H4 (cell line): ENCODE measurements around the gene C10orf71. TPM values are rescaled to one million over a fixed set of nuclear protein-coding genes. Genes with fewer than 3 reads are reported as not detected.

Experiments used
- DNase-seq: peaks from one replicate; pipeline ENCODE4 v3.0.0-alpha.2; 2015; ENCODE audit warnings: low spot score
- total RNA-seq: library from RNA; depleted of rRNA; stranded (reverse); fragments of >200 nt; shearing (Covaris generic); gene quantifications from 2 replicates; pipeline ENCODE4 v1.2.3, GENCODE V29; 2014; rRNA removed

C10orf71 gene, protein sequence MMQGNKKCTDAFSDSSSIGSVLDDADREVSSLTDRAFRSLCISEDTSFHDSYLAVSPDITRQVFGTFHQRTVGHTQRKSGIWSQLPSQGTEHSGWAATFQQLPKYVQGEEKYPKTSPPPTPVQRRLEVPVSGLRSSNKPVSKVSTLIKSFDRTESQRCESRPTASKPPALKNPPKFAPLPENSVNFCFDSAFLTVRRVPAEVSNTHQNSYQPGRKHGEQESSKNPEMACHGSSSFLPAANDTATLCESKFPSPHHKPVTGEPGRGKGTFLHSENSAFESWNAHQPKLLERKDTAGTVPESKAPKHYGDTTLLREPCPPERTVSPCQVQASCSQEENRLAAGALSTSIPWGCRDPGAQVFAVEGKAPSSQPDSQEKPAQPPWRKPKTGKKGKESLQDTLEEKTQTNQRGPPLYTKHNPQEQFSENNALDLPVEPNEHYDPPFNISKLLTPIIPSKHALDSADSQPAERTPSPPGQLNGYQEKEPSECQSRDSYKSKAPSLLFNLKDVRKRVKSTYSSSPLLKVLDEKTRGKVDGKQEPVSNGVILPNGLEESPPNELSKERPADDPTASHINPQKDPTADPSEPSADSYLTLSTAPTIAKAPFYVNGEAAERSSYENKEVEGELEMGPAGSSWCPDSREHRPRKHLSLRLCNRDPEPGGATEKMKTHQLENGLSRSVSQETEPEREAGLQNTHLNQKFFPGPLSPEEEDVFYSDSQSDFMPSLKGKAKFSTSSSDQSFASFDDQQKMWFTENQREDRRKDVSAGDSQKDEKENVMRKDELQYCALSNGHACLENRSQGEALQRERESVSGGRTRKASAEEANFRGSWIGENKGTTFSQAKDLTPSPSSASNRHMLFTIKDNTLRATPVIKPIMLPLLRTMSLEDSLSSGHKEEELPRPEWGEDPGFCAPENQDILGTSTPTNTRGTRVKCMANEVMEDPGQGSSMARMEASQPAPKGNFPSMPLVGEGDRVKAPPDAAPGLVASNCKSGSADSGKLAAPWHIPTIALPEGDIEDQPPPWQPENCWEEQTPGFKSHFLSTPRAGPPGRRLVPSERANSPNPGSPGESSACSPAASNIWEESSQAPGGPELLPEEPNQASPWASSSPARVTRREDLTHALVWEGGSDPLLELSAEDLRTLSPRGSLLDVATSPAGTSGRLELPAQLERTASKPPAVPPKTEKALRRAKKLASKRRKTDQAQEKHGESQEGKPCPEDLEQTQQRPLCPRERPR (N-terminal part only)
- not detected in 2 replicates for total RNA-seq

DNA sequence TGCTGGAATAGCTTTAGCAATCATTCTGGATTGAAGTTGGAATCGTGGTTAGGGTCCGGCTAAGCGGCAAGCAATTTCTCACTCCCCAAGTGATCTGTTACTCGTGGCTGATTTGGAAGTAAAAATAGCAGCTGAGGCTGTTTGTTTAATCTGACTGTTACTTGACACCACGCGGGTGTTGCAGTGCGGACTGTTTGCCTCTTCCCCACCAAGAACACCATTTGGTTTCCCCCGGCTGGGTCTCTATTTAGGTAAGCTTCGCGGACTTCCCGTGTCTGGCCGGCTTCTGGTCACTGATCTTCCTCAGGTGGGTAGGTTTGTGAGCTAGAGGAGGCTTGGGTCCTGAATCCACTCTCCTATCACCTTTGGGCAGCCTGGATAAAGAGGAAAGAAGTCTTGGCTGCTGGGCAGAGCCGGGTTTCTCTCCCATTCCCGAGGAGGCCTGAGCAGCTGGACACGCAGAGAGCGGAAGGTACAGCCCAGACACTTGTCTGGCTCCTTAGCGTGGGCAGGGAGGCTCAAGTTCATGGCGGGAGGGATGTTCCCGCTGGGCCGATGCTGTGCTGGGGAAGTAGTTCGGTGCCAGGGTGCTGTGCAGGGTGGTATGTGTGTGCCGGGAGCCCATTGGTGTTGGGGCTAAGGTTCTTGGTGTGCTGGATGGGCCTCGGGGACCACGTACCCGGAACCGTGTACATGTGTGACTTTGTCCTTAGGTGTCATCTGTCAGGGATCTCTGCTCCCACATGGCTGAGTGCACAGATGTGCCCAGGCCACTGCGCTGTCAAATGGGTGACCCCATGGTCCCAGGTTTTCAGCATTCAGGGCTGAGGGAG lies at the start of gene C10orf71:
Gene C10orf71 (plus strand): TSS at position 188 of the 833 bp plus-strand sequence. CDS start 23,376 bp downstream, outside the sequence.
- DNase-seq, result no peak

DNA sequence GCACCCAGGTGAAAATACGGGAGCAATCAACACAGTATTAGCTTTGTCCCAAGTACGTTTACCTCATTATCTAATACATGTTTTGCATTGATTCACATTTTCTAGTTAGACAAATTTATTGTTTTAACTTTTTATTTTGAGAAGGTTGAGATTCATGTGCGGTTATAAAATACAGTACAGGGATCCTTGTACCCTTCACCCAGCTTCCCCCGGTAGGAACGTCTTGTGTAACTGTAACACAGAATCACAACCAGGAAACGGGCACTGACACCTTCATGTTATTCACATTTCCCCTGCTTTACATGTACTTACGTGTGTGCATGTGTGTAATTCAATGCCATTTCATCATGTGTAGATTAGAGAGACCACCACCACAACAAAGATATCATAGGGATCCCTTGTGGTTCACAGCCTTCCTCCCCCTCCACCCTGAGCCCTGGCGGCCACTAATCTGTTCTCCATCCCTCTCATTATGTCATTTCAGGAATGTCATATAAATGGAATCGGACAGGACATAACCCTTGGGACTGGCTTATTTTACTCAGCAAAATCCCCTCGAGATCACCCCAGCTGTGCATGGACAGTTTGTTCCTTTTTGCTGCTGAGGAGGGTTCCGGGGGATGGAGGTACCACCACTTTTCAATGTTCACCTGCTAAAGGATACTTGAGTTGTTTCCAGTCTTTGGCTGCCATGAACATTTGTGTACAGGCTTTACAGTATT lies 46.5 kb upstream of the C10orf71 start:
- no peak for DNase-seq

DNA sequence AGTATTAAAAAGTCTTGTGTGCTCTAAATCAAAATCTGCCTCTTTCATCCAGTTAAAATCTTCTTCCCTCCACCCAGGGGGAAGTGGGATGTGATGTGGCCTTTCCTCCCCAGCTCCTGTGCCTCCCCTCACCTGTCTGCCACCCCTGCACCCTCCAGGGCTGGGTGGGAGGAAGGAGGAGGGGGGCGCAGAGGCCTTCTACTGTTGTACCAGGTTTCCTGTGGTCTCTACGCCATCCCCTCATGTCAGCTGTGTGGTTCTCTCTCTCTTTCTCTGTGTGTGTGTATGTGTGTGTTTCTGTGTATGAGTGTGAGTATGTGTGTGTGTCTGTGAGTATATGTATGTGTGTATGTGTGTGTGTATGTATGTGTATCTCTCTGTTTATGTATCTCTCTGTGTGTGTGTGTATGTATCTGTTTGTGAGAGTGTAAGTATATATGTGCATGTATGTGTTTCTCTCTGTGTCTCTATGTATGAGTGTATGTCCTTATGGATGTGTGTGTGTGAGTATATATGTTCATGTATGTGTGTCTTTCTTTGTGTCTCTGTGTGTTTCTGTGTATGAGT lies 45.5 kb upstream of the C10orf71 start:
- no peak for DNase-seq

DNA sequence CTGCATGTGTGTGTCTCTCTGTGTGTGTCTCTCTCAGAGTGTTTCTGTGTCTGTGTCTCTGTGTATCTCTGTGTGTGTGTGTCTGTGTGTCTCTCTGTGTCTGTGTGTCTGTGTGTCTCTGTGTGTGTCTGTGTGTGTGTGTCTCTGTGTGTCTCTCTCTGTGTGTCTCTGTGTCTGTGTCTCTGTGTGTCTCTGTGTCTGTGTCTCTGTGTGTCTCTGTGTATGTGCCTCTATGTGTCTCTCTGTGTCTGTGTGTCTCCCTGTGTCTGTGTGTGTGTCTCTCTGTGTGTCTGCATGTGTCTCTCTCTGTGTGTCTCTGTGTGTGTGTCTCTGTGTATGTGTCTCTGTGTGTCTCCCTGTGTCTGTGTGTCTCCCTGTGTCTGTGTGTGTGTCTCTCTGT lies 44.8 kb upstream of the C10orf71 start:
- no peak for DNase-seq

DNA sequence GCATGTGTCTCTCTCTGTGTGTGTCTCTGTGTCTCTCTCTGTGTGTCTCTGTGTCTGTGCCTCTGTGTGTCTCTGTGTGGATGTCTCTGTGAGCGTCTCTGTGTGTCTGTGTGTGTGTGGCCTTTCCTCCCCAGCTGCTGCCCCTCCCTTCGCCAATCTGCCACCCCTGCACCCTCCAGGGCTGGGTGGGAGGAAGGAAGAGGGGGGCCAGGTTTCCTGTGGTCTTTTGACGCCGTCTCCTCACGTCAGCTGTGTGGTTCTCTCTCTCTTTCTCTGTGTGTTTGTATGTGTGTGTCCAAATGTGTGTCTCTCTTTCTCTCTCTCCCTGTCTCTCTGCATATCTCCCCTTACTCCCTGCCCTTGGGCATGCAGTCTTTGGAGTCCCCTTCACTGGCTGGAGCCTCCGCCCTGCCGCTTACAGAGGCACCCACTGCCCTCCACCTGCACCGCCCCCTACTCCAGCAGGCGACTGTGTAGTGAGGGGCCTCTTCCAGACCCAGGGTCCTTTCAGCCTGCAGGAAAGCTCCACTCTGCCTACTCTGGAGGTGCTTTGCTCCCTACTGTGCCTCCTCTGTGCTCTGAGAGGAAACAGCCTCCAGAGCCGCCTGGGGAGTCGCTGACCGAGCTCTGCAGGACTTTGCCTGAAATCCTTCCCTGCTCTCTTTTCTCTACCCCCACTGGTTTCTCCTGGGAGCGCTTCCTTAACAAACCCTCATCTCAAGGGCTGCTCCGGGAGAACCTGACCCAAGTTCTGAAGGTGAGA lies 44.2 kb upstream of the C10orf71 start:
- no peak for DNase-seq

DNA sequence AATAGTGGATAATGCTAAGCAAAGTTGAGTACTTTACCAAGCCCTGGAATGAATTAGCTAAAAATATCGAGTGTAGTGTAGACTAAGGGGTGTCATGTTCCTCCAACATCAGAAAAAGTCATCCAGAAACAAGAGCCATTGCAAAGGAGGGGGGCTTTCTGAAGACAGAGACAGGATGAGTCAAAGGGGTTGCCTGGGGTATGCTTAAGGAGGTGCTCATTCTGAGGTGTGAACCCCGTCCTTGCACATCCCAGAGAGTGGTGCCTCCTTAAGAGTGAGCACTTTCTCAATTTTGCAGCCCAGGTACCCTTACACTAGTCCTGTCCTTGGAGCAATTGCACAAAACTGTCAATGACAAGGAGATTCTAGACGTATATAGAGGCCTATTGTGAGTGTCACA lies 43.1 kb upstream of the C10orf71 start:
- no peak for DNase-seq

DNA sequence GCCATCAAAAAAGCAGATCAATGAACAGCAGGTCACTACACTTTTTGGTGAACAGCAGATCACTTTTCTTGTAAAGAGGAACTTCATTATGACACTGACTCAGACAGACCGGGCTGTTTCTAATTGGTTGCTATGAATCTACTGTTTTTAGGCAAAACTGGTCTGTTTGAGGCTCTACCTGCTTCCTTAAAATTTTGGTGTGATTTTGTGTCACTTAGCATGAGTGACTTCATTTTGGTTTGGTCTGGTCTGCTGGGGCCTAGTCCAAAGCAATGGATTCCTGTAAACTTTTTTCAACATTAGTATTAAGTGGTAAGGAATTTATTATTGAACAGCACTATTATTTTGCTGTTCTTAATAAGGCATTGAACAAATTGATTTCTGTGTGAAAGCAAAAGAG lies 41.8 kb upstream of the C10orf71 start:
- DNase-seq, result no peak

DNA sequence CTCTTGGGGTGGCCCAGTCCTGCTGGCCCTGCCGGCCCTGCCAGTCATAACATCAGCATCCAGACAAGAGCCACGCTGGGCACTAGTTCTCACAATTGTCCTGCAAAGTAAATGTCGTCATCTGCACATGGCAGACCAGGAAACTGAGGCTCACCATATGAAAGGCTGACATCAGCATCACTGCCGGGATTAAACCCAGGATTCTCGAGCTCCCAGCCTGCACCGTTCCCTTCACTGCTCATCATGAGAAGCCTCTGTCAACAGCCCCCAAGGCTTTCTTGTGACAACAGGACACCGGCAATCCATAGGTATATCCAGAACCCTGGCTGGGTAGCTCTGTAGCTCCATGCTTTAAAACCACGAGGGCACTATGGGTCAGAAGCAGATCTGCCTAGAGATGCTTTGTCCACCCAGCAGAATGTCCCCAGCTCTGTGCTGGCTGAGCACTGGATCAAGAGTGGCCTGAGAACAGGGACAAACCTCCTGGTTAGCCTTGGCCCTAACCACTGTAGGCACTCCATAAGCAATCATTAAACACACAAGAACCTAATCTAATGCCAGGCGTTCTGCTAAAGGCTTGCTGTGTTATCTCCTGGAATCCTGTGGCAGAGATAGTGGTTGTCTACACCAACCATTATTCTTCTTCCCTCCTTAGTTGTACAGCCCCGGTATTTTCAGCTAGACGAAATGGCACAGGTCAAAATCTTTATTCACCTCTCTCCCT lies 41.2 kb upstream of the C10orf71 start:
- no peak for DNase-seq

DNA sequence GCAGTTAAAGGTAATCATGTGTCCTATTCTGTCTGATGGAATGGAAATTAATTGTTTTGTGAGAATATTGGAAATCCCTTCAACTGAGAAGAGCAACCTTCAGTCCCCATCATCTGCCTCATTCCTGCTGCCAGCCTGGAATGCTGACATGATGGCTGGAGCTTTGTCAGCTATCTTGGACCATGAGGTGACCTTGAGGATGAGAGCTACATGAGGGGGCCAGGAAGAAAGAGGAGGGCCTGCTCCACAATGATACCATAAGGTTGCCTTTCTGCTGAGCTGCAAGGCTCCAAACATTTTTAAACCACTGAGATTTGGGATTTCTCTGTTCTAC lies 40.7 kb upstream of the C10orf71 start:
- no peak for DNase-seq

DNA sequence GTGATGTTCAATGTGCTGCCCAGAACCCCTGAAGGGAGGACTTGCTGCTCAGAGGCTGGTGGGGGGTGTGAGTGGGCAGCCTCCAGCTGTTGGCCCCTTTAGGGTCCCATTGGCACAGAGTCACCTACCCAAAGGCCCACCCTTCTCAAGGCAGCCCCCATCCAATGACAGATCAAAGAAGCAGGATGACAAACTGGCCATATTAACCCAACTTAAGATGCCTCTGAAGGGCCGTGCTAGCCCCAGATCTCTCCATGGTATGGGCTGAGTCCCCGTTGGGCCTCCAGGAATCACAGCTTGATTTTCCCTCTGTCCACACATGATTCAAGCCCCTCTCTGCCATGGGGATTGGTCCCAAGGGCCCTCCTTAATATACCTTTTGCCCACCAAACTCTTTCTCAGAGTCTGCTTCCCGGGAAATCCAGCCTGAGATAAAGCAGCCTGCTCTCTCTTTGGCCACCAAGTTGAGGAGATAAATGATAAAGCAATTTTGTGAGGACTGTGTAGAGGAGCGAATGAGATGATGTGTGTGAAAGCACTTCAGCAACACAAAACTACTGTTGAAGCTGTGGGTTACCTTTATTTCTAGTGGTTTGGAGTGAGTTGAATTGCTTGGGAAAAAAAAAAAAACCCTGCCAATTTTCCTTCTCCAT lies 38.2 kb upstream of the C10orf71 start:
- no peak for DNase-seq

DNA sequence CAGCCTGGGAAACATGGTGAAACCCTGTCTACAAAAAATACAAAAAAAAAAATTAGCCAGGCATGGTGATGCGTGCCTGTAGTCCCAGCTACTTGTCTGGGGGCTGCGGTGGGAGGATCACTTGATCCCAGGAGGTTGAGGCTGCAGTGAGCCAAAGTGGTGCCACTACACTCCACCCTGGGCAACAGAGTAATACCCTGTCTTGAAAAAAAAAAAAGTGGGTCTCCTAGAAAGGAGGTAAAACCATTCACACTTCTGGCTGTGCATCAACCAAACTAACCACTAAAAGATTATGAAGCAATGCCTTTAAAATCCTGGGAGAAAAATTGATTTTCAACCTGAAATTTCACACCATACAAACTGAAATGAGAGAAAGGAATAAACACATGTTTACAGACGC lies 35.4 kb upstream of the C10orf71 start:
- no peak for DNase-seq

DNA sequence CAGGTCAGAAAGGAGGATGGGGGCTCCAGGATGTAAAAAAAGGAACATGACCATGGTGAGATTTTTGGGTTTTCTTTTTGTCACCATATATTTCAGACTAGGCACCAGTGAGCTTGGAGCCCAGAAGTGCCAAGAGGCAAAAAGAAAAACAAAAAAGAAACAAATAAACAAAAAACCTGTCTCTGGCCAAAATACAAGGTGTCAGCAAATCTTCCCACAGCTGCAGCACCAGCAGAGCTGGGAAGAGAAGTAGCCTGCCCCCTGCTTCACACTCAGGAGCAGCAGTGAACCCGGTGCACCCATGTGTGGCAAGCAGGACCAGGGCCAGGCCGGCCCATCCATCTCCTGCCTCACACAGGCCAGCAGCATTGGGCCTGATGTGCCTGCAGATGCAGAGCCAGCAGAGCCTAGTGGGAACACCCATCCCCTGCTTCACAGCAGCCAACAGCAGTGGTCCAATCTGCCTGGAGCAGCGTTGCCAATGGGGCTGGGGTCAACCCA lies 34.7 kb upstream of the C10orf71 start:
- DNase-seq, result no peak

DNA sequence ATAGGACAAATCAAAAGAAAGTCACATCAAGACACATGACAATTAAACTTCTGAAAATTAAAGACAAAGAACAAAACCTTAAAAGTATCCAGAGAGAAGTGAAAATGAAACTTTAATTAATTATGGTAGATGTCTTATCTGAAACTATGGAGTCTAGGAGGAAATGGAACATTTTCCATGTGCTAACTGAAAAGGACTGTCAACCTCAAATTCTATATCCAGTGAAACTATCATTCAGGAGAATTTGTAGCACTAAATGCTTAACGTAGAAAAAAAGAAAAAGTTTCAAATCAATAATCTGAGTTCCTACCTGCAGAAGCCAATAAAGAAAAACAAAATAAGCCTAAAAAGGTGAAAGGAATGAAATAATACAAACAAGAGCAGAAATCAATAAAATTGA lies 33.1 kb upstream of the C10orf71 start:
- DNase-seq, result no peak

DNA sequence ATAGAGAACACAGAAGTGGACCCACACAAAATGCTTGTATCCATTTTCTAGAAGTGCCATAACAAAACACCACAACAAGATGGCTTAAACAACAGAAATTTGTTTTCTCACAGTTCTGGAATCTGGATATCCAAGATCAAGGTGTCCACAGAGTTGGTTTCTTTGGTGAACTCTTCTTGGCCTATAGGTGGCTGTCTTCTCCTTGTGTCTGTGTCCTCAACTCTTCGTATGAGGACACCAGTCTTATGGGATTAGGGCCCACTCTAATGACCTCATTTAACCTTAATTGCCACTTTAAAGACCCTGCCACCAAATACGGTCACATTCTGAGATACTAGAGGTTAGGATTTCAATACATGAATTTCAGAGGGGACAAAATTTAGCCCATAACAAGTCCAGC lies 30.8 kb upstream of the C10orf71 start:
- no peak for DNase-seq

DNA sequence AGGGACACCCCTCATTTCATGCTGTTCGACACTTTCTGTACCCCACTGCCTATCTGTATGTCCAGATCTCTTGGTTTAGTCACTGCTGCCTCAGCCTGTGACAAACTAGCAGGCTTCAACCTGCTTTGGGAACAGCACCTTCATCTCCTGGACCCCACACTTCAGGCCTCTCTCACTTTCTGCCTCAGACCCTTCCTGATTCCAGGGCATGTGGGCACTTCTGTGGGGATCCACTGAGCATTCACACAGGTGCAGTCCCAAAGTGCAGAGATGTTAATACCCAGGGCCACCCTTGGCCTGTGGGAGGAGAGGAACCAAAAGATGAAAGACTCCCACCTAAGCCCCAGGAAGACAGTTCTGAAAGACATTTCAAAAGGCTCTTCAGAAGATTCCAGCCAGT lies 29.4 kb upstream of the C10orf71 start:
- no peak for DNase-seq

DNA sequence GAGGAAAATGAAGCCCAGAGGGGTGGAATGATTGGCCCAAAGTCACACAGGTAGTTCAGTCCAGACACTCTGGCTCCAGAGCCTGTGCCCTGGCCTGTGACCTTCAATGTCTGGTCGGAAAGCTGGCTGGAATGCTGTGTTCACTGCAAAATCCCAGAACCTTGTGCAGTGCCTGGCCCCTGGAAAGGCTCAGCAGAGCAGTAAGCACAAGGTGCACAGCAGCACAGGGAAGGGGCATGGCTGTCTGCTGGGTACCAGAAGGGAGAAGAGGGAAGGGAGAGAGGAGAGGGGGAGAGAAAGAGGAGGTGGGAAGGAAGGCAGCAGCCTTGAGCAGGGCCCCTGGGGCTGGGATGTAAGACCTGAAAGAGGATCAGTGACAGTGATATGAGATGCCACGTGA lies 28.4 kb upstream of the C10orf71 start:
- no peak for DNase-seq

DNA sequence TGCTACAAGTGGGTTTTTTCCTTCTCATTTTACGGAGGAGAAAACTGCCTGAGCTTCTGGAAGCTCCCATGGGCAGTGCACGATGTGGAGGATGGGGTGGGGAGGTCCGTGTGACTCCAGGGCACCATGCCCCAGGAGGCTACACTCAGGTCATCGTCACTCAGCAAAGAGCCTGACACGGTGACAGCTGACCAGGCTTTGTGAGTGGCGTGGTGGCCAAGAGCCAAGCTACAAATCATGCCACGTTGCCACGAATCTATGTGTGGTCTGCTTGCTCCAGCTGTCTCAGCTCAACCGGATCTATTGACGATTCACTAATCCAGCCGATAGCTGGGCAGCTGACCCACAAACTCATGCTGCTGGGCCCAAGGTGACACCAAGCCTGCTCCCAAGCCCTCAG lies 27.6 kb upstream of the C10orf71 start:
- no peak for DNase-seq
